Liver (tissue), 9 donors: ENCODE results near the gene REPS2. TPM values are rescaled to one million over a fixed set of nuclear protein-coding genes. Genes with fewer than 3 reads are reported as not detected.

Experiments used
- DNase-seq: peaks from one replicate; pipeline ENCODE4 v3.0.0-alpha.2; 2017; ENCODE audit warnings: low spot score
- H3K27ac ChIP-seq, 2 donors: one replicate each; pipeline ENCODE4 v1.7.0; 2013; ENCODE audit warnings: inconsistent platforms in 2 of 2, low read length in 2 of 2, control low read depth in 1 of 2, low read depth in 1 of 2, mild to moderate bottlenecking in 1 of 2
- H3K27me3 ChIP-seq, 4 donors: one replicate each; pipeline versions ENCODE4 v1.6.1 to v1.7.0; 2013; ENCODE audit warnings: low read length in 3 of 4, inconsistent platforms in 1 of 4, mild to moderate bottlenecking in 1 of 4, moderate library complexity in 1 of 4; ENCODE audit not compliant: control insufficient read depth in 4 of 4, insufficient read depth in 4 of 4
- H3K36me3 ChIP-seq, 4 donors: one replicate each; pipeline versions ENCODE4 v1.6.1 to v1.7.0; 2013; ENCODE audit warnings: low read length in 3 of 4, mild to moderate bottlenecking in 3 of 4, low read depth in 1 of 4, moderate library complexity in 1 of 4; ENCODE audit not compliant: control insufficient read depth in 4 of 4, insufficient read depth in 3 of 4
- H3K4me1 ChIP-seq, 4 donors: one replicate each; pipeline versions ENCODE4 v1.6.1 to v1.7.0; 2013; ENCODE audit warnings: low read length in 3 of 4, mild to moderate bottlenecking in 3 of 4, moderate library complexity in 1 of 4; ENCODE audit not compliant: control insufficient read depth in 4 of 4, insufficient read depth in 4 of 4
- H3K4me3 ChIP-seq, 3 donors: one replicate each; pipeline versions ENCODE4 v1.6.1 to v1.7.0; 2013; ENCODE audit warnings: low read length in 3 of 3, control low read depth in 1 of 3, low read depth in 1 of 3, mild to moderate bottlenecking in 1 of 3
- H3K9ac ChIP-seq, 2 donors: one replicate each; pipeline ENCODE4 v1.7.0; 2013; ENCODE audit warnings: low read length in 2 of 2, mild to moderate bottlenecking in 2 of 2, moderate library complexity in 2 of 2, control low read depth in 1 of 2, low read depth in 1 of 2
- H3K9me3 ChIP-seq, 4 donors: one replicate each; pipeline versions ENCODE4 v1.6.1 to v1.7.0; 2013; ENCODE audit warnings: low read length in 3 of 4; ENCODE audit not compliant: control insufficient read depth in 4 of 4
- ATF3 ChIP-seq: IDR thresholded peaks from 2 replicates; pipeline ENCODE4 v1.6.1; 2016; ENCODE audit warnings: antibody characterized with exemption
- CTCF ChIP-seq: fragments of 150-350 bp; IDR thresholded peaks from 2 replicates; pipeline ENCODE4 v1.5.1; 2017; ENCODE audit warnings: improper control_type of control experiment, low read depth, low read length; ENCODE audit not compliant: missing input control
- EGR1 ChIP-seq, 2 donors: IDR thresholded peaks; 2 replicates each; pipeline ENCODE4 v1.6.1; 2016 to 2018; ENCODE audit warnings: antibody characterized with exemption in 2 of 2, low read depth in 2 of 2
- FOXA1 ChIP-seq: IDR thresholded peaks from 2 replicates; pipeline ENCODE4 v1.6.1; 2016; ENCODE audit warnings: antibody characterized with exemption
- FOXA2 ChIP-seq: IDR thresholded peaks from 2 replicates; pipeline ENCODE4 v1.6.1; 2016; ENCODE audit warnings: antibody characterized with exemption
- GABPA ChIP-seq, 2 donors: IDR thresholded peaks in 1 of 2; conservative IDR thresholded peaks in 1 of 2; 2 replicates each; pipeline ENCODE4 v1.6.1; 2016; ENCODE audit warnings: antibody characterized with exemption in 2 of 2, mild to moderate bottlenecking in 1 of 2, moderate library complexity in 1 of 2
- HNF4A ChIP-seq, 2 donors: conservative IDR thresholded peaks; 2 replicates each; pipeline ENCODE4 v1.6.1; 2016; ENCODE audit warnings: antibody characterized with exemption in 2 of 2, mild to moderate bottlenecking in 2 of 2
- HNF4G ChIP-seq: IDR thresholded peaks from 2 replicates; pipeline ENCODE4 v1.6.1; 2016; ENCODE audit warnings: antibody characterized with exemption
- JUND ChIP-seq, 2 donors: IDR thresholded peaks; 2 replicates each; pipeline ENCODE4 v1.6.1; 2016; ENCODE audit warnings: antibody characterized with exemption in 2 of 2
- MAX ChIP-seq: IDR thresholded peaks from 2 replicates; pipeline ENCODE4 v1.6.1; 2016; ENCODE audit warnings: antibody characterized with exemption
- NR2F2 ChIP-seq: IDR thresholded peaks from 2 replicates; pipeline ENCODE4 v1.6.1; 2016; ENCODE audit warnings: antibody characterized with exemption
- RAD21 ChIP-seq, 2 donors: IDR thresholded peaks; 2 replicates each; pipeline ENCODE4 v1.6.1; 2016; ENCODE audit warnings: antibody characterized with exemption in 2 of 2, mild to moderate bottlenecking in 2 of 2
- REST ChIP-seq: IDR thresholded peaks from 2 replicates; pipeline ENCODE4 v1.6.1; 2016; ENCODE audit warnings: antibody characterized with exemption, mild to moderate bottlenecking
- RXRA ChIP-seq, 2 donors: IDR thresholded peaks; 2 replicates each; pipeline ENCODE4 v1.6.1; 2017 to 2018; ENCODE audit warnings: antibody characterized with exemption in 2 of 2, mild to moderate bottlenecking in 1 of 2
- SP1 ChIP-seq: IDR thresholded peaks from 2 replicates; pipeline ENCODE4 v1.6.1; 2018; ENCODE audit warnings: antibody characterized with exemption, mild to moderate bottlenecking
- TAF1 ChIP-seq: conservative IDR thresholded peaks from 2 replicates; pipeline ENCODE4 v1.6.1; 2016; ENCODE audit warnings: antibody characterized with exemption, mild to moderate bottlenecking
- YY1 ChIP-seq: IDR thresholded peaks from 2 replicates; pipeline ENCODE4 v1.6.1; 2016; ENCODE audit warnings: antibody characterized with exemption, mild to moderate bottlenecking
- ZBTB33 ChIP-seq: IDR thresholded peaks from 2 replicates; pipeline ENCODE4 v1.6.1; 2016; ENCODE audit warnings: antibody characterized with exemption
- WGBS: extraction: QIAGEN DNeasy Blood & Tissue Kit; methylation state at CpG from one replicate; pipeline ENCODE4 v1.1.7; 2013; 5-methylcytosine and 5-hydroxymethylcytosine counted together
- polyA plus RNA-seq, 2 donors: library from polyadenylated mRNA; stranded (reverse) in 1 of 2; unstranded in 1 of 2; fragments of 200-250 nt in 1 of 2; fragments of >200 nt in 1 of 2; fragmentation: Nextera tagmentation in 1 of 2; extraction: Ambion mirVana in 1 of 2; gene quantifications; one replicate each; pipeline versions ENCODE4 v1.2.1 to v1.2.3, GENCODE V29; 2013 to 2015
- total RNA-seq, 2 donors: library from RNA; depleted of rRNA; stranded (reverse); fragments of >200 nt; gene quantifications; one replicate each; pipeline ENCODE4 v1.2.3, GENCODE V29; 2014
- donor health status: healthy.
- donor health status: healthy.
- donor health status: healthy.
- donor health status: healthy.
- donor health status: healthy.

Gene REPS2
- total and polyA plus RNA-seq, 4 donors: 3.5 to 10.7 (median 6.2) TPM

GRCh38 chrX:16910376-16910775 is 36.1 kb upstream of the REPS2 start:
- no peak for DNase-seq

More at GRCh38 chrX:16910376-16910775, 36.1 kb upstream of the REPS2 start:
- Histone ChIP-seq H3K4me1 (no peaks in the 10 kb centered on the region), H3K4me3 (no peak overlapping the region), H3K9me3 (no peaks in the 10 kb centered on the region), H3K36me3 (no peaks in the 10 kb centered on the region), H3K27me3 (no peaks in the 10 kb centered on the region), H3K27ac (no peak overlapping the region), H3K9ac (no peak overlapping the region)
- TF ChIP-seq RXRA (IDR thresholded peaks at IDR 0.05) (no peak), FOXA1 (no peak), GABPA (IDR thresholded peaks at IDR 0.05 in 1 of 2, conservative IDR thresholded peaks at IDR 0.05 in 1 of 2) (no peak), REST (no peak), NR2F2 (no peak), TAF1 (no peak), EGR1 (IDR thresholded peaks at IDR 0.05; ENCODE audit: low read depth in 2 of 2) (no peak), FOXA2 (no peak), CTCF (no peak), MAX (no peak), SP1 (no peak), ATF3 (no peak), HNF4G (no peak), JUND (IDR thresholded peaks at IDR 0.05) (no peak), RAD21 (IDR thresholded peaks at IDR 0.05) (no peak), HNF4A (conservative IDR thresholded peaks at IDR 0.05) (no peak), ZBTB33 (no peak), YY1 (no peak)
- 90% methylated on average over 1 of the region's 1 CpG for WGBS
